PC-3 (cell line): Measurements from ENCODE around the gene AP1AR. TPM values are rescaled to one million over a fixed set of nuclear protein-coding genes. Genes with fewer than 3 reads are reported as not detected.
"Not testable (repeated sequence)": the region's sequence is repeated elsewhere in the genome, so short reads cannot be mapped to it uniquely, and the experiment has no call there.

Experiments
- ATAC-seq: fragments of 200-7000 bp; cut with Tn5 transposase; 2 replicates; pipeline ENCODE4 v1.9.1; 2020; ENCODE audit warnings: mild to moderate bottlenecking, moderate library complexity
- BruUV-seq: library from RNA; stranded (reverse); fragments of 400-500 nt; replicated peaks from 2 replicates; lab custom pipeline; 2021; lab: Mats Ljungman, UMichigan
- CTCF ChIA-PET: fragments of 300-600 bp; sonication (Branson Sonifier 250); formaldehyde crosslinking; loops from one replicate; lab custom pipeline; 2022; ENCODE audit warnings: antibody characterized with exemption; lab: Charles Lee
- POLR2A ChIA-PET: fragments of 300-600 bp; sonication (Branson Sonifier 250); formaldehyde crosslinking; loops from one replicate; lab custom pipeline; 2022; ENCODE audit warnings: antibody characterized with exemption; ENCODE audit not compliant: unreplicated experiment; lab: Charles Lee
- DNase-seq: peaks from one replicate; pipeline ENCODE4 v3.0.0-alpha.2; 2015
- H2AFZ ChIP-seq: fragments of 300-600 bp; sonication (generic); 2 replicates; pipeline ENCODE4 v1.6.0; 2016; ENCODE audit warnings: antibody characterized with exemption, low read length
- H3F3A ChIP-seq: fragments of 300-600 bp; sonication (generic); one replicate; pipeline ENCODE4 v1.6.0; 2017; ENCODE audit warnings: antibody characterized with exemption, low read length, control low read depth, mild to moderate bottlenecking; ENCODE audit not compliant: unreplicated experiment
- H3K27ac ChIP-seq: fragments of 300-600 bp; sonication (generic); 2 replicates; pipeline ENCODE4 v1.5.1; 2016; ENCODE audit warnings: mild to moderate bottlenecking, low read length
- H3K27me3 ChIP-seq: fragments of 300-600 bp; sonication (generic); 2 replicates; pipeline ENCODE4 v1.6.1; 2016; ENCODE audit warnings: low read length, mixed read lengths
- H3K36me3 ChIP-seq: fragments of 300-600 bp; sonication (generic); 2 replicates; pipeline ENCODE4 v1.6.1; 2016; ENCODE audit warnings: low read depth, mixed run types, low read length, mixed read lengths
- H3K4me1 ChIP-seq: fragments of 300-600 bp; sonication (generic); 2 replicates; pipeline ENCODE4 v1.5.1; 2016; ENCODE audit warnings: low read length; ENCODE audit not compliant: insufficient read depth
- H3K4me2 ChIP-seq: fragments of 300-600 bp; sonication (generic); 2 replicates; pipeline ENCODE4 v1.6.0; 2016; ENCODE audit warnings: low read length
- H3K4me3 ChIP-seq: fragments of 300-600 bp; sonication (generic); 2 replicates; pipeline ENCODE4 v1.5.1; 2016; ENCODE audit warnings: mild to moderate bottlenecking, low read length, mixed read lengths
- H3K79me2 ChIP-seq: fragments of 300-600 bp; sonication (generic); 2 replicates; pipeline ENCODE4 v1.6.1; 2017; ENCODE audit warnings: low read length, mixed read lengths
- H3K9ac ChIP-seq: fragments of 300-600 bp; sonication (generic); 2 replicates; pipeline ENCODE4 v1.6.0; 2016; ENCODE audit warnings: mild to moderate bottlenecking, low read length
- H3K9me2 ChIP-seq: fragments of 300-600 bp; sonication (generic); replicated peaks from 2 replicates; pipeline ENCODE4 v1.6.1; 2016; ENCODE audit warnings: mixed run types, low read length, mixed read lengths
- H3K9me3 ChIP-seq: fragments of 300-600 bp; sonication (generic); 2 replicates; pipeline ENCODE4 v1.6.1; 2016; ENCODE audit warnings: low read length, mixed read lengths
- H4K20me1 ChIP-seq: fragments of 300-600 bp; sonication (generic); 2 replicates; pipeline ENCODE4 v1.6.1; 2016; ENCODE audit warnings: low read length, mixed read lengths
- EZH2 ChIP-seq: fragments of 300-600 bp; sonication (generic); IDR thresholded peaks from one replicate; pipeline ENCODE4 v1.6.1; 2017; ENCODE audit warnings: antibody characterized with exemption, mild to moderate bottlenecking, low read length; ENCODE audit not compliant: unreplicated experiment
- EZH2phosphoT487 ChIP-seq: fragments of 300-600 bp; sonication (generic); IDR thresholded peaks from 2 replicates; pipeline ENCODE4 v1.6.1; 2018; ENCODE audit warnings: mild to moderate bottlenecking, antibody characterized with exemption, low read length, borderline replicate concordance
- intact Hi-C: fragments of 100-400 bp; cut with micrococcal nuclease; formaldehyde crosslinking; loops from 2 replicates; pipeline ENCODE4 v1.9.0; 2023
- total RNA-seq: library from RNA; depleted of rRNA; stranded (reverse); fragments of >200 nt; gene quantifications from 2 replicates; pipeline ENCODE4 v1.2.3, GENCODE V29; 2014
- TF ChIP-seq, protein P1 (sequence below): fragments of 300-600 bp; sonication (generic); conservative IDR thresholded peaks from 2 replicates; pipeline ENCODE4 v1.5.1; 2017; ENCODE audit warnings: antibody characterized with exemption, low read depth, mild to moderate bottlenecking, low read length

The AP1AR gene
- total RNA-seq, 1 experiment from 2014 or later, result 34.6 TPM

DNA sequence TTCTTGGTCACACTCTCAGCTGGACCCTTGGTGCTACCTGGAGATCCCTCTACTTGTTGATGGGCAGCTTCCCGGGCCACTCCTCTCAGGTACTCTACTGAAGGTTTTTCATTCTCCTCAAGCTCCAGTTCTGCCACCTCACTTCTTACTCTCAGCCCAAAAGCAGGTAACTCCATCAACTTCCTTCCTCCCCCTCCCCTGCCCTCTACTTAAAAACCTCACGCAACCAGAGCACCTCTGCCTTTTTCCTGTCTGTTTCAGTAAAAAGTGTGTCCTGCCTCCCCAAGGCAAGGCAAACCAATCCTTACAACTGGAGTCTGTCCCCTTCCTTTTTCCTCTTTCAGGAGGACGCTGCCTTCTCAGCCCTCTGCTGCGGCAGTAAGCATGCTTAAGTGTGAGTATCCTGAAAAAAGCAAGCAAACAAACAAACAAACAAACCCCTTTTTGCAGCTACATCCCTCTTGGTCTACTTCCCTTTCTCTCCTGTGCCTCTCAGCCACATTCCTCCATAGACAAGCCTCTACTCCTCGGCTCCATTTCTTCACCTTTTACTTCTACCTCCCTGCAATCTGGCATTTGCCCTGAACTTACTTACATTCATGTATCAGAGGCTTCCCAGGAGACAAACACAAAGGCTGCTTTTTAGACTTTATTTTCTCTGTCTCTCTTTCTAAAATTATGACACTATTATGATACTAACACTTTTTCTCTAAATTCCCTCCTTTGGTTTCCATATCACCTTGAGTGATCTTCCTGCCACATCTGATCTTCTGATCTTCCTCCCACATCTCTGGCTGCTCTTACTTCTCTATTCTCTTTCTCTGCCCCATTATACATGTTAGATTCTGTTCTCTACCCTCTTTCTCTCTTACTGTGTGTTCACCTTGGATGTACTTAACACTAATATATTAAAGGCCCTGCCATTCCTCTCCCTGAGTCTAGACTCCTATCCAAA lies 71.0 kb downstream of the AP1AR start:
- no TSS peak for BruUV-seq
- no peaks in the 10 kb centered on the region for H3K27me3 ChIP-seq
- no peaks in the 10 kb centered on the region for H3K9me2 ChIP-seq
- no peaks in the 10 kb centered on the region for H3K79me2 ChIP-seq
- no peaks in the 10 kb centered on the region for H3F3A ChIP-seq
- H3K4me3 ChIP-seq, result no peak overlapping the region
- H2AFZ ChIP-seq, result no peak overlapping the region
- no peak overlapping the region for H3K4me2 ChIP-seq
- no peak overlapping the region for H3K9ac ChIP-seq
- H4K20me1 ChIP-seq, result no peaks in the 10 kb centered on the region
- no peaks in the 10 kb centered on the region for H3K9me3 ChIP-seq
- TF ChIP-seq, protein P1, sequence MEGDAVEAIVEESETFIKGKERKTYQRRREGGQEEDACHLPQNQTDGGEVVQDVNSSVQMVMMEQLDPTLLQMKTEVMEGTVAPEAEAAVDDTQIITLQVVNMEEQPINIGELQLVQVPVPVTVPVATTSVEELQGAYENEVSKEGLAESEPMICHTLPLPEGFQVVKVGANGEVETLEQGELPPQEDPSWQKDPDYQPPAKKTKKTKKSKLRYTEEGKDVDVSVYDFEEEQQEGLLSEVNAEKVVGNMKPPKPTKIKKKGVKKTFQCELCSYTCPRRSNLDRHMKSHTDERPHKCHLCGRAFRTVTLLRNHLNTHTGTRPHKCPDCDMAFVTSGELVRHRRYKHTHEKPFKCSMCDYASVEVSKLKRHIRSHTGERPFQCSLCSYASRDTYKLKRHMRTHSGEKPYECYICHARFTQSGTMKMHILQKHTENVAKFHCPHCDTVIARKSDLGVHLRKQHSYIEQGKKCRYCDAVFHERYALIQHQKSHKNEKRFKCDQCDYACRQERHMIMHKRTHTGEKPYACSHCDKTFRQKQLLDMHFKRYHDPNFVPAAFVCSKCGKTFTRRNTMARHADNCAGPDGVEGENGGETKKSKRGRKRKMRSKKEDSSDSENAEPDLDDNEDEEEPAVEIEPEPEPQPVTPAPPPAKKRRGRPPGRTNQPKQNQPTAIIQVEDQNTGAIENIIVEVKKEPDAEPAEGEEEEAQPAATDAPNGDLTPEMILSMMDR, result no peak
- TF ChIP-seq EZH2 (no peak), EZH2phosphoT487 (no peak)
- ATAC-seq, result no peak
- CTCF ChIA-PET, result no interaction called here
- intact Hi-C loops, result no loop called here
- no peaks in the 10 kb centered on the region for H3K36me3 ChIP-seq
- no peak for DNase-seq
- no peak overlapping the region for H3K27ac ChIP-seq
- POLR2A ChIA-PET, result no interaction called here
- no peaks in the 10 kb centered on the region; the same call in 1 of the 2 replicates for H3K4me1 ChIP-seq

DNA sequence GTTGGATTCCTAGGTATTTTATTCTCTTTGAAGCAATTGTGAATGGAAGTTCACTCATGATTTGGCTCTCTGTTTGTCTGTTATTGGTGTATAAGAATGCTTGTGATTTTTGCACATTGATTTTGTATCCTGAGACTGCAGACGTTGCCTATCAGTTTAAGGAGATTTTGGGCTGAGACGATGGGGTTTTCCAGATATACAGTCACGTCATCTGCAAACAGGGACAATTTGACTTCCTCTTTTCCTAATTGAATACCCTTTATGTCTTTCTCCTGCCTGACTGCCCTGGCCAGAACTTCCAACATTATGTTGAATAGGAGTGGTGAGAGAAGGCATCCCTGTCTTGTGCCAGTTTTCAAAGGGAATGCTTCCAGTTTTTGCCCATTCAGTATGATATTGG lies 73.9 kb downstream of the AP1AR start:
- H3K4me2 ChIP-seq, H4K20me1 ChIP-seq, H3K9me3 ChIP-seq, H3F3A ChIP-seq, H3K4me3 ChIP-seq, H2AFZ ChIP-seq, DNase-seq, H3K79me2 ChIP-seq, intact Hi-C loops, H3K9me2 ChIP-seq, H3K36me3 ChIP-seq, POLR2A ChIA-PET, H3K27ac ChIP-seq, H3K27me3 ChIP-seq, CTCF ChIA-PET, BruUV-seq, H3K9ac ChIP-seq, H3K4me1 ChIP-seq, ATAC-seq: not testable (repeated sequence)

DNA sequence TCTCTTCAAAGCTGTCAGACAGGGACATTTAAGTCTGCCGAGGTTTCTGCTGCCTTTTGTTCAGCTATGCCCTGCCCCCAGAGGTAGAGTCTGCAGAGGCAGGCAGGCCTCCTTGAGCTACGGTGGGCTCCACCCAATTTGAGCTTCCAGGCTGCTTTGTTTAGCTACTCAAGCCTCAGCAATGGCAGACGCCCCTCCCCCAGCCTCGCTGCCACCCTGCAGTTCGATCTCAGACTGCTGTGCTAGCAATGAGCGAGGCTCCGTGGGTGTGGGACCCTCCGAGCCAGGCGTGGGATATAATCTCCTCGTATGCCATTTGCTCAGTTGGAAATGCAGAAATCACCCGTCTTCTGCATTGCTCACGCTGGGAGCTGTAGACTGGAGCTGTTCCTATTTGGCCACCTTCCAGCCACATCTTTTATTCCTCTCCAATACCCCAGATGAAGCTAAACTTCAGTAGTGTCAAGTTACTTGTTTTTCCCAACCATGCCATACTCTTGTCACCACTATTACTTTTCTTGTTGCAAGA lies 77.7 kb downstream of the AP1AR start:
- intact Hi-C loops, POLR2A ChIA-PET, H3F3A ChIP-seq, H2AFZ ChIP-seq, DNase-seq, H3K4me3 ChIP-seq, H3K4me2 ChIP-seq, H3K9ac ChIP-seq, H3K27me3 ChIP-seq, H3K79me2 ChIP-seq, H4K20me1 ChIP-seq, H3K36me3 ChIP-seq, ATAC-seq, H3K4me1 ChIP-seq, CTCF ChIA-PET, H3K9me2 ChIP-seq, H3K27ac ChIP-seq, BruUV-seq, H3K9me3 ChIP-seq: not testable (repeated sequence)
